ENCODE data around the gene AP1AR.
"Not testable (repeated sequence)": the region's sequence is repeated elsewhere in the genome, so short reads cannot be mapped to it uniquely, and the experiment has no call there.

AP1AR gene

GRCh38 chr4:112280386-112281056 lies 48.9 kb downstream of the AP1AR start:
- no peak for DNase-seq

- not testable (repeated sequence) for DNase-seq
These were observed 50.4 kb downstream of the AP1AR start for GRCh38 chr4:112281895-112282398.

GRCh38 chr4:112282860-112283667 lies 51.5 kb downstream of the AP1AR start:
- DNase-seq: no peak

- DNase-seq: no peak
These were observed 52.6 kb downstream of the AP1AR start for GRCh38 chr4:112284166-112284565.

GRCh38 chr4:112284662-112285411 lies 53.2 kb downstream of the AP1AR start:
- DNase-seq: peak; percentile 8

- DNase-seq: no peak
These were observed 55.8 kb downstream of the AP1AR start for GRCh38 chr4:112287258-112287989.

- no peak for DNase-seq
These were observed 56.9 kb downstream of the AP1AR start for GRCh38 chr4:112288455-112288854.

GRCh38 chr4:112289407-112290253 lies 58.0 kb downstream of the AP1AR start:
- DNase-seq: no peak

GRCh38 chr4:112290341-112290740 lies 58.8 kb downstream of the AP1AR start:
- no peak for DNase-seq

- no peak for DNase-seq
These were observed 65.6 kb downstream of the AP1AR start, which contains the start of gene ALPK1 for GRCh38 chr4:112296949-112297880. Gene ALPK1, plus strand, starts transcription at chr4:112297369.

- DNase-seq: no peak
These were observed 68.1 kb downstream of the AP1AR start for GRCh38 chr4:112299721-112300120.

GRCh38 chr4:112302320-112303274 lies 71.0 kb downstream of the AP1AR start:
- no peak for DNase-seq

- not testable (repeated sequence) for DNase-seq
These were observed 73.9 kb downstream of the AP1AR start for GRCh38 chr4:112305477-112305876.

GRCh38 chr4:112309263-112309791 lies 77.7 kb downstream of the AP1AR start:
- not testable (repeated sequence) for DNase-seq

GRCh38 chr4:112311516-112311915 lies 79.9 kb downstream of the AP1AR start:
- no peak for DNase-seq

- DNase-seq: no peak
These were observed 81.1 kb downstream of the AP1AR start for GRCh38 chr4:112312610-112313239.

- DNase-seq: no peak
These were observed 83.9 kb downstream of the AP1AR start for GRCh38 chr4:112315446-112315845.

GRCh38 chr4:112316360-112316759 lies 84.8 kb downstream of the AP1AR start:
- no peak for DNase-seq
